GM12875 (cell line): Measurements from ENCODE around the gene OR8G5.

Experiments used
- H3K4me3 ChIP-seq: one replicate; pipeline ENCODE4 v1.5.1; 2011; ENCODE audit warnings: low read depth, low read length, control low read depth
- CTCF ChIP-seq: IDR thresholded peaks from 2 replicates; pipeline ENCODE4 v1.5.1; 2011; ENCODE audit warnings: low read depth, mild to moderate bottlenecking, control low read depth, inconsistent platforms, low read length, moderate library complexity, borderline replicate concordance; ENCODE audit not compliant: insufficient read depth

Gene OR8G5

GRCh38 chr11:124311670-124312069, 55.5 kb downstream of the OR8G5 start:
- no peak overlapping the region for H3K4me3 ChIP-seq
- TF ChIP-seq CTCF = no peak

GRCh38 chr11:124313131-124313530, 57.0 kb downstream of the OR8G5 start:
- no peak for TF ChIP-seq CTCF
- H3K4me3 ChIP-seq = no peak overlapping the region

DNA sequence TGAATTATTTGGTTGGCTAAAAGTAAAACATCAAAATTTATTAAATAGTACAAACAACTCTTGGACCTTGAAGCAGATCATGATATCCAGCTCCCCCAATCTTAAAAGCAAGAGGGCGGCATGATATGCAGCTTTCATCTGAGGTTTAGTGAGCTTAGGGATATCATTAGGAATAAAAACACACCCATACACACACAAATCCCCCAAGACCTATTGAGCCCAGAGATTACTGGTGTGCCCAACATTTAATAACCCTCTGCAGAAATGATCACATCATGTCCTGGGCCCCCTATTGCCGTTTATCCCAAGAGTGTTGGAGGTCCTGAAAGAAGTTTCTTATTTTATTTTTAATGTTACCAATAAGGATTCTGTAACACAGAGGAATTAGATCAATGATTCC, 57.7 kb downstream of the OR8G5 start, which contains the start of gene OR8D1:
Gene OR8D1, minus strand, starts transcription at position 101 of the 400 bp plus-strand sequence. CDS start 3,183 bp downstream, outside the sequence.
- no peak for TF ChIP-seq CTCF
- H3K4me3 ChIP-seq = no peak within 1 kb of the TSS

GRCh38 chr11:124315052-124315451, 58.9 kb downstream of the OR8G5 start:
- no peak for TF ChIP-seq CTCF
- H3K4me3 ChIP-seq = no peak overlapping the region
